Limb (tissue), 2 donors: ENCODE measurements around the gene PTPDC1.
"Not testable (repeated sequence)": the region's sequence is repeated elsewhere in the genome, so short reads cannot be mapped to it uniquely, and the experiment has no call there.

Experiments
- DNase-seq, 2 donors: peaks; one replicate each; pipeline ENCODE4 v3.0.0-alpha.2; 2016; ENCODE audit errors: extremely low spot score in 2 of 2

The PTPDC1 gene

DNA sequence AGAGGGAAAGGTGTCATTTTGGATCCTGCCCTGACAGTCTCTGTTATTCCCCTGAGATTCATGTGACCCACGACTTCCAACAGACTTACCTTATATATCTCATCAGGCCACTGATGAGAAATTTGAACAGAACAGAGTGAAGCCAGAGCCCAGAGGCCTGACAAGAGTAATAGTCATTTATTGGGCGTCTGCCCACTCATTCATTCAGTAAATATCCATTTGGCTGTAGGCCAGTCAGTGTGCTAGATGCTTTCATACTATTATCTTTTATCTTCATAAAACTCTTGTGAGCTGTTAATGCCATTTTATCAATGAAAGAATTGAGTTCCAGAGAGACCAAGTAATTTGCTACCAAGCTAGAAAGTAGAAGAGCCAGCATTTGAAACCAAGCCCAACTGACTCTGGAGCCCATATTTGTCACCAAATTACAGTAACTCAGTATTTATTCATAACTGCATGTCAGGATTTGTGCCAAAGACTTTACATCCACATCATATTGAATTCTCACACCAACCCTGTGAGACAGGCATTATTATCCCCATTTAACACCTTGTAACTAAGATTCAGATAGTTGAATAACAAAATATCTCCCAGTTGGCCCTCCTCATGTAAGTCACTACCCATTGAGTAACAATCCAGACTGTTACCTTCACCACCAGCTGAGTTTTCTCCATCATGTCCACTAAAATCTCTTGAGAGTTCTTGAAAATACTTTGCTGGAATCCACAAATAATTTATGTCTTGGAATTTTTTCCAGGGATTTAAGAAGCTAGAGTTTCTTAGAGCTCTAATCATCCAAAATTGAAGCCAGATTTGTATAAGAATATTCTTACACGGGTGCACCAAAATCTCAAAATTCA lies 2.5 kb downstream of the PTPDC1 start:
- no peak for DNase-seq

DNA sequence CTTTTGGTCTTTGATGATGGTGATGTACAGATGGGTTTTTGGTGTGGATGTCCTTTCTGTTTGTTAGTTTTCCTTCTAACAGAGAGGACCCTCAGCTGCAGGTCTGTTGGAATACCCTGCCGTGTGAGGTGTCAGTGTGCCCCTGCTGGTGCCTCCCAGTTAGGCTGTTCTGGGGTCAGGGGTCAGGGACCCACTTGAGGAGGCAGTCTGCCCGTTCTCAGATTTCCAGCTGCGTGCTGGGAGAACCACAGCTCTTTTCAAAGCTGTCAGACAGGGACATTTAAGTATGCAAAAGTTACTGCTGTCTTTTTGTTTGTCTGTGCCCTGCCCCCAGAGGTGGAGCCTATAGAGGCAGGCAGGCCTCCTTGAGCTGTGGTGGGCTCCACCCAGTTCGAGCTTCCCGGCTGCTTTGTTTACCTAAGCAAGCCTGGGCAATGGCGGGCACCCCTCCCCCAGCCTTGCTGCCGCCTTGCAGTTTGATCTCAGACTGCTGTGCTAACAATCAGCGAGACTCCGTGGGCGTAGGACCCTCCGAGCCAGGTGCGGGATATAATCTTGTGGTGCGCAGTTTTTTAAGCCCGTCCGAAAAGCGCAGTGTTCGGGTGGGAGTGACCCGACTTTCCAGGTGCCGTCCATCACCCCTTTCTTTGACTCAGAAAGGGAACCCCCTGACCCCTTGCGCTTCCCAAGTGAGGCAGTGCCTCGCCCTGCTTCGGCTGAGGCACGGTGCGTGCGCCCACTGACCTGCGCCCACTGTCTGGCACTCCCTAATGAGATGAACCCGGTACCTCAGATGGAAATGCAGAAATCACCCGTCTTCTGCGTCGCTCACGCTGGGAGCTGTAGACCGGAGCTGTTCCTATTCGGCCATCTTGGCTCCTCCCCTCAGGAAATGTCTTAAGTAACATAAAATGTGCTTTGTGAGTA lies 10.2 kb downstream of the PTPDC1 start:
- not testable (repeated sequence) for DNase-seq

DNA sequence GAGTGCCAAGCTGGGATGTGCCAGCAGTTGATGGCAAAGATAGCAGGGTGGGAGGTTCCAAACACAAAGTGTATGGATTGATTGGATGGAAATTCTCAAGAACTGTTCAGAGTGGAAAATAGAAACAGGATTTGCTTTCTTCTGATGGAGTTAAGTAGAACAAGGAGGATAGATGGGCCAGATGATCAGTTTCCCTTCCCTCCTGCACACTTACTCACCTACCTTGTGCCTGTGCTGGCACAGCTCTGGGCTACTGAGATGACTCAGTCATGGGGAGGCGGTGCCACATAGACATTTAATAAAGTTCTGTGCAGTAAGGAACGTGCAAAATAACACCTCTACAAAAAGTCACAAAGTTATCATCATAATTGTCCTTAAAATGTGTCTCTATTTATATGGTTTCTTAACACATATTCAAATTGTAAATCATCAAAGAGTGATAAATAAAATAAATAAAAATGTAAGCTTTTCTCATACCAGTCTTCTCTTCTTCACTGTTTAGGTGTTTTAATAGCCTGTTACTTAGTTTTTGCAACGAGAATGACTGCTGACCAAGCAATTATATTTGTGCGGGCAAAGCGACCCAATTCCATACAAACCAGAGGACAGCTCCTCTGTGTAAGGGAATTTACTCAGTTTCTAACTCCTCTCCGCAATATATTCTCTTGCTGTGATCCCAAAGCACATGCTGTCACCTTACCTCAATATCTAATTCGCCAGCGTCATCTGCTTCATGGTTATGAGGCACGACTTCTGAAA lies 12.7 kb downstream of the PTPDC1 start:
- DNase-seq: no peak

DNA sequence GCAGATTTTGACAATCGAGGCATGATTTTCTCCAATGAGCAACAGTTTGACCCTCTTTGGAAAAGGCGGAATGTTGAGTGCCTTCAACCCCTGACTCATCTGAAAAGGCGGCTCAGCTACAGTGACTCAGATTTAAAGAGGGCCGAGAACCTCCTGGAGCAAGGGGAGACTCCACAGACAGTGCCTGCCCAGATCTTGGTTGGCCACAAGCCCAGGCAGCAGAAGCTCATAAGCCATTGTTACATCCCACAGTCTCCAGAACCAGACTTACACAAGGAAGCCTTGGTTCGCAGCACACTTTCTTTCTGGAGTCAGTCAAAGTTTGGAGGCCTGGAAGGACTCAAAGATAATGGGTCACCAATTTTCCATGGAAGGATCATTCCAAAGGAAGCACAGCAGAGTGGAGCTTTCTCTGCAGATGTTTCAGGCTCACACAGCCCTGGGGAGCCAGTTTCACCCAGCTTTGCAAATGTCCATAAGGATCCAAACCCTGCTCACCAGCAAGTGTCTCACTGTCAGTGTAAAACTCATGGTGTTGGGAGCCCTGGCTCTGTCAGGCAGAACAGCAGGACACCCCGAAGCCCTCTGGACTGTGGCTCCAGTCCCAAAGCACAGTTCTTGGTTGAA lies 13.6 kb downstream of the PTPDC1 start:
- DNase-seq: no peak

DNA sequence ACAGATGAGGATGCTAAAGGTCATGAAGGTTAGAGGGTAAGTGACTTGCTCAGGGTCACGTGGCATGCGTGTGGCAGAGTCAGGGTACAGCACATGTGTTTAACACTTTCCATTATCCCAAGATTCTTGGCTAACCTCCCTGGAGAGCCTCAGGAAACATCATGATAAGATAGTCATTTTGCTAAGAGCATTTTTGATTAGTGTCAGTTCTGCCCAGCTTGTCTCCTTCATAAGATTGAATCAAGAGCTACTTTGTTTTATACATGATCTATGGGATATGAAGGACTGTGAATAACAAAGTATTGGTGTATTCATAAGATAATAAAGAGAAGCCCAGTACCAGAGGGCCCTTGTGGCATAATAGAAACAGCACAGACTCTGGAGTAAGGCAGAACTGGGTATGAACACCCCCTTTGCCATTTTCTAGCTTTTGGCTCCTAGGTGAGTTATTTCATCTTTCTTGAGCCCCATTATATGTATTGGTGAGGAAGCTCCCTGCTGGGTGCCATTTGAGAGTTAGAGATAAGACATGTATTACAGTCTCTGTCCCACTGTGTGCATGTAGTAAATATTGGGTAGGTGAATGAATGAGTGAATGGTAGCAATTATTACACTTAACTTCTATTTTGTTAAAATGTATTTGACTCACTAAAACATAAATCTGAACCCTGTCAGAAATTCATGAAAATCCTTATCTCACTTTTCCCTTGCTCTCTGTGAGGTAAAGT lies 16.1 kb downstream of the PTPDC1 start:
- no peak for DNase-seq

DNA sequence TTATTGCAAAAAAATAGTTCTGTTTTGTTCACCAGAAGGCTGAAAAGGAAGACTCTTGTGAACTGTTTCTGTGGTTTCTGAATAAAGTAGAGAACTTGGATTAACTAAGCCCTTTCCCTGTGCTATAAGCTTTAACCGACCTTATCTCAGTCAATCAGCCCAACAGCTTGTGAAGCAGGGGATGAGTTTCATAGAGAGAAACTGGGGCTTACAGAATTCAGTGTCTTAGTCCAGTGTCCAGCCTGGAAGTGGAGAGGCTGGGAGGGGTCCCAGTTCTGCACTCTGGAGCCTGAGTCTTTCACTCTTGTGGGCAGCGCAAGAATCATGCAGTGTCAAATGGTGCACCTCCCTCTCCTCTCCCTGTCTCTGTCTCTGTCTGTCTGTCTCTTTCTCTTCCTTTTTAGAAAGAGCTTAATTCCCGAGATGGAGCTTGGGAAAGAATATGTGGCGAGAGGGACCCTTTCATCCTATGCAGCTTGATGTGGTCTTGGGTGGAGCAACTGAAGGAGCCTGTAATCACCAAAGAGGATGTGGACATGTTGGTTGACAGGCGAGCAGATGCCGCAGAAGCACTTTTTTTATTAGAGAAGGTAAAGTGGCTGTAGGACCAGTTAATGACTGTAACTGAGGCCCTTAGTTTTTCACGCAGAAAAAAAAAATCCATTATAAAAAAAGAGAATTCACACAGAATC lies 17.0 kb downstream of the PTPDC1 start:
- no peak for DNase-seq

DNA sequence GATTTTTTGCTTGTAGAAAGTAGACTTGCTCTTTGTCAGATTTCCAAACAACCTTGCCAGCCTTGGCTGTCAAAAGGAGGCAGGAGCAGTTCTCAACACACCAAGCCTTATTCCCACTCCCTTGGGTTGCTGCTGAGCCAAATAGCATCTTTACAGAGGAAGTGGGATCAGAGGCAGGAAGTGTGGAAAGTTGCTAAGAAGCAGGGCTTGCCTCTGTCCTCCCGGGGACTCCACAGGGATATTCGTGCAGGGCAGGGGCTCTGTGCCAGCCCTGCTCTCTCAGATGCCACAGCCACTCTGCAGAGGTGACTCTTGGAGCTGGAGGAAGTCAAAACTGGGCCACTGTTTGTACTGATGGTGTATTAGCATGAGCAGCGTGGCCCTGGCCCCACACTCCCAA lies 24.3 kb downstream of the PTPDC1 start:
- peak; percentile 39 to 48 for DNase-seq

DNA sequence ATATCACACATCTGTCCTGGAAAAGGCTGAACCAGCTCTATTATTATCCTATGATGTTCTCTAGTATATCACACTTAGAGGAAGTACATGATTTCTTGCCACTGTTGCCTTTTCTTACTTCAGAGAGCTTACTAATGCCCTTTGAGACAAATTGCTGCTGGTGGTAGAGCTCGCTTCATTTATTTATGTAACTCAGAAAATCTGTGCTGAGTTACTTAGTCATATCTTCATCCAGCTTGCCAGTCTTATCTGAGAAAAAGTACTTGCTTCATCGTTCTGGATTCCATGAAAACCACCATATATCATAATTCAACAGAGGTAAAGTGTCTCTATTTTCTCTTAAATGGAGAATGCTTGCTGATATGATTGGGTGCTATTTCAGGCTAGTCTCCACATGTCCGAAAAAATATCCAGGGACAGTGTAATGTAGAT lies 26.6 kb downstream of the PTPDC1 start:
- no peak for DNase-seq

DNA sequence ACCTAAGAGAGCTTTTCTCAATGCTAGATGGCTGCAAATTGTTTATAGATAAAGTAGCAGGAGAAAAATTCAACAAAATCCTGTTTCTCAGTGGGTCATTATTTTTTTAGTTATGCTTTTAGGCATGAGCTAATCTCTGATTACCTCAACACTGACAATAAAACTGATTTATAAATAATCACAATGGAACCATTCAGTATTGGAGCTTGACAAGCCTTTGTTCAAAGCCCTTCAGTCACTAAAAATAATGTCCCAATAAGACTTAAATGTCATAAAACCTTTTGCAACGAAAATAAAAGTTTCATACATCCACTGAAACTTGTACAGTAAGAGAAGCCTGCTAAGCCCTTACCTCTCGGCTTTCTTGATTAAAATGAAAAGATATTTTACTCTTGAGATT lies 27.2 kb downstream of the PTPDC1 start:
- DNase-seq: no peak

DNA sequence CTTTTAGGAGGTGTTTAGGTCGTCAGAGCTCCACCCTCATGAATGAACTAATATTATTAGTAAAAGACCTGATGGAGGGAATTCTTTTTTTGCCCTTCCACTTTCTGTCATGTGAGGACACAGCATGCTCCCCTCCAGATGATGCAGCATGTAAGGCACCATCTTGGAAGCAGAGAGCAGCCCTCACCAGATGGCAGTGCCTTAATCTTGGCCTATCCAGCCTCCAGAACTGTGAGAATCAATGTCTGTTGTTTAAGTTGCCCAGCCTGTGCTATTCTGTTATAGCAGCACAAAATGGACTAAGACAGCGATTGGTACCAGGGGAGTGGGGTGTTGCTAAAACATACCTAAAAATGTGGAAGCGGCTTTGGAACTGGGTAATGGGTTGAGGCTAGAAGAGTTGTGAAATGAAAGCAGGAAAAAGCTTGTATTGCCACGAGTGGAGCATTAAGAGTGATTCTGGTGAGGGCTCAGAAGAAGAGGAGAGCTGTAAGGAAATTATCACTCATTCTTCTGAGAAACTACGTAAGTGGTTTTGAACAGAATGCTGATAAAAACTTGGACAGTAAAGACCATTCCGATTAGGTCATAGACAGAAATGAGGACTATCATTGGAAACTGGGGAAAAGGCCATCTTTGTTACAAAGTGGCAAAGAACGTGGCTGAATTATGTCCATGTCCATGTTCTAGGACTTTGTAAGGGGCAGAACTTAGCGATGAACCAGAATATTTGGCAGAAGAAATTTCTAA lies 28.6 kb downstream of the PTPDC1 start:
- DNase-seq: no peak

DNA sequence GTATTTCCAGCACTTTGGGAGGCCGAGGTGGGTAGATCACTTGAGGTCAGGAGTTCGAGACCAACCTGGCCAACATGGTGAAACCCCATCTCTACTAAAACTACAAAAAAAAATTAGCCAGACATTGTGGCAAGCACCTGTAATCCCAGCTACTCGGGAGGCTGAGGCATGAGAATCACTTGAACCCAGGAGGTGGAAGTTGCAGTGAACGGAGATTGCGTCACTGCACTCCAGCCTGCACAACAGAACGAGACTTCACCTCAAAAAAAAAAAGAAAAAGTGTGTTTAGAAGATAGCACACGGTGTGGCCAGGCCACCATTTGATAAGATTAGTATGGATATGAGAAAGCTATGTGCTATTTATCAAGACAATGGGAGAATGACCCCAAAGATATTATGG lies 35.8 kb downstream of the PTPDC1 start:
- not testable (repeated sequence) for DNase-seq

DNA sequence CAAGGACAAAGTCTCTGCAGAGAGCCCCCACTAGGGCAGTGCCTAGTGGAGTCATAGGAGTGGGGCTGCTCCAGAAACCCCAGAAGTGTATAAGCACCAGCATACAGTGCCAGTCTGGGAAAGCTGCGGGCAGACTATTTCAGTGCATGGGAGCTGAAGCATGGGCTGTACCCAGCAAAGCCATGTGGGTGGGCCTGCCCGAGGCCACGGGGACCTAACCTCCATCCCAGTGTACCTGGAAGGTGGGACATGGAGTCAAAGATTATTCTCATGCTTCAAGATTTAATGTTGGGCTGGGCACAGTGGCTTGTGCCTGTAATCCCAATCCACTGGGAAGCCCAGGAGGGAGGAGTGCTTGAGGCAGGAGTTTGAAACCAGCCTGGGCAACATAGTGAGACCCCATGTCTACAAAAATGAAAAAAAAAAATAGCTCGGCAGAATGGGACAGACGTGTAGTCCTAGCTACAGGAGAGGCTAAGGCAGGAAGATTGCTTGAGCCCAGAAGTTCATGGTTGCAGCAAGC lies 36.7 kb downstream of the PTPDC1 start:
- DNase-seq: no peak

DNA sequence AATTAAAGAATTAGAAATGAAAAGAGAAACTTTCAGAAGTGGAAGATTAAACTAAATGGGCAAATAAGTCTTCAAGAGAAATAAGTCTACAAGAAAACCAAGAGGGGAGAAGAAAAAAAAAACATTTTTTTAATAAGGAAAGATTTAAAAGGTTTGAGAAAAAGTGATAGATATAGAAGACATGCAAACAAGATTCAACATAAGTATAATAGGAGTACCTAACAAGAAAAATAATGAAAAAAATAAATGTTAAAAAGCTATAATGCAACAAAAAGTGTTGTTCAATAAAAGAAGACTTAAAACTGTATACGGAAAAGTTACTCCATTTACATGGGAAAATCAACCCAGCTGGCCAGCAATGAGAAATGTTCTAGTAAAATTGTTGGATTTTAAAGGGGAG lies 42.6 kb downstream of the PTPDC1 start:
- DNase-seq: no peak

DNA sequence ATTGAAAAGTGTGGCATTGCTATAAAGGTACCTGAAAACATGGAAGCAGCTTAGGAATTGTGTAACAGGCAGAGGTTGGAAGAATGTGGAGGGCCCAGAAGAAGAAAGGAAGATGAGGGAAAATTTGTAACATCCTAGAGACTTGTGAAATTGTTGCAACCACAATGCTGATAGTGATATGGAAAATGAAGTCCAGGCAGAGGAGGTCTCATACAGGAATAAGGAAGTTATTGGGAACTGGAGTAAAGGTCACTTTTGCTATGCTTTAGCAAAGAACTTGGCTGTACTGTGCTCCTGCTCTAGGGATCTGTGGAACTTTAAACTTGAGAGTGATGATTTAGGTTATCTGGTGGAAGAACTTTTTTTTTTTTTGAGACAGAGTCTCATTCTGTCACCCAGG lies 43.5 kb downstream of the PTPDC1 start:
- DNase-seq: no peak

DNA sequence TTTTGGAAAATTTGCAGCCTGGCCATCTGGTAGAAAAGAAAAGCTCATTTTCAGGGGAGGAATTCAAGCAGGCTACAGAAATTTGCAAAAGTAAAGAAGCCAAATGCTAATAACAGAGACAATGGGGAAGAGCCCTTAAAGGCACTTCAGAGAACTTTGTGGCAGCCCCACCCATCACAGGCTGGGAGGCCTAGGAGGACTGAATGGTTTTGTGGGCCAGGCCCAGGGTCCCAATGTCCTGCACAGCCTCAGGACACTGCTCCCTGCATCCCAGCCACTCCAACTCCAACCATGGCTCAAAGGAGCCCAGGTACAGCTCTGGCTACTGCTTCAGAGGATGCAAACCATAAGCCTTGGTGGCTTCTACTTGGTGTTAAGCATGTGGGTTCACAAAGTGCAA lies 44.3 kb downstream of the PTPDC1 start:
- DNase-seq: no peak

DNA sequence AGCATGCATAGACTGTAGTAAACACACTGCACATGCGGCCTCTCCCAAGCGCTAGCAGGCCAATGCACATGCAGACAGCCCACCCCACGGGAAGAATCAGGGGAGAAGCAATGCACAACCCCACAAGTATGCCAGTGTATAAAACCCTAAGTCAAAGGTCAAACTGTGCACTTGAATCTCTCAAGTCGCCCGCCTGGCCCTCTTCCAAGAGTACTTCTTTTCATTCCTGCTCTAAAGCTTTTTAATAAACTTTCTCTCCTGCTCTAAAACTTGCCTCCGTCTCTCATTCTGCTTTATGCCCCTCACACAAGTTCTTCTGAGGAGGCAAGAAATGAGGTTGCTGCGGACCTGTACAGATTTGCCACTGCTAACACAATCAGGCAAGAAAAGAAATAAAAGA lies 50.4 kb downstream of the PTPDC1 start:
- DNase-seq: no peak

DNA sequence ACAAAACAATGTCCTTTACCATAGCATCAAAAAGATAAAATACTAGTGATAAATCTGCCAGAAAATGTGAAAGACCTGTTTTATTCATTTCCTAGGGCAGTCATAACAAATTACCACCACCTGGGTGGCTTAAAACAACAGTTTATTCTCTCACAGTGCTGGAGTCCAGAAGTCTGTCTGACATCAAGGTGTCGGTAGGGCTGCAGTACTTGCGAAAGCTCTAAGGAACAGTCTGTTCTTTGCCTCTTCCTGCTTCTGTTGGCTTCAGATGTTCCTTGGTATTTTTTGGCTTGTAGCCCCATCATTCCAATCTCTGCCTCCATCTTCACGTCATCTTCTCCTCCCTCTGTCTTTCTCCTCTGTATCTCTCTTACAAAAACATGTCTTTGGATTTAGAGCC lies 51.0 kb downstream of the PTPDC1 start:
- peak in 1 of 2 donors; percentile 5 for DNase-seq

DNA sequence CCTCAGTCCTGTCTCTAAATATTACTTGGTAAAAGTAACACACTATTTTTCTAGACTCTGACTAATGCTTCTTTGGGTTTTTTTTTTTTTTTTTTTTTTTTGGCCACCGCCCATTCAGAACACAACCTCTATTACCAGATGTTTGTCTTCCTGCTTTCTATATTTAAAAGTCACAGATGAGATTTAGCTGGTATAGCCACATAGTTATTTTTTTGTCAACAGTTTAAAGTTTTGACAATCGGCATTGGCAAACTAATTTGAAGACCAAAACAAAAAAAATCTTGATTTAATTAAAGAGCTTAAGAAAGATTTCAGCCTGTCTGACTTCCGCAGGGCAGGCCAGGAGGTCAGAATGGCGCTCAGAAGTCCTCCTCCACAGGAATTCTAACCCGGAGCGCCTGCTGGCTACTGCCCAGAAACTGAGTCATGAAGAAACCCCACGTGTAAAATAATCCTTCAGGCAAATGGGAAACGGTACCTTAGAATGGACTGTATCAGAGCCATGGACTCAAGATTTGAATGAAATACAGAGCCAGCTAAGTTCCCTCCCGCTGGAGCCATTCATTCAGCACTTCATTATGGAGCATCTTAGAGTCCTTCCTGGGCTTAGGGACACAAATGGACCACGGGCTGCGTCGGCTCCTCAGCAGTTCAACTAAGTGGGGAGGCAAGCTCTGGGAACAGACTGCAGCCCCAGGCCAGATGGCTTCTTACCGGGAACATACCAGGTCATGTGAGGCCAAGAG lies 55.6 kb downstream of the PTPDC1 start:
- DNase-seq: peak; percentile 74 to 80
